Astrocyte (in vitro differentiated cells and primary cell): ENCODE data around the gene MAP7D3. TPM values are rescaled to one million over a fixed set of nuclear protein-coding genes. Genes with fewer than 3 reads are reported as not detected.

Experiments used
- DNase-seq: peaks from one replicate; pipeline ENCODE4 v3.0.0-alpha.2; 2010; ENCODE audit warnings: low read depth
- FAIRE-seq: peaks from 2 replicates; lab custom pipeline; 2011; peaks lifted over from hg19 to GRCh38; lab: Jason Lieb, UNC
- H2AFZ ChIP-seq: 2 replicates; pipeline ENCODE4 v1.6.0; 2012; ENCODE audit warnings: low read depth, low read length, inconsistent platforms
- H3K27ac ChIP-seq: 2 replicates; pipeline ENCODE4 v1.5.1; 2011; ENCODE audit warnings: low read depth, low read length, inconsistent platforms
- H3K27me3 ChIP-seq: 2 replicates; pipeline ENCODE4 v1.6.0; 2011; ENCODE audit warnings: low read length, inconsistent platforms; ENCODE audit not compliant: insufficient read depth
- H3K36me3 ChIP-seq: 2 replicates; pipeline ENCODE4 v1.5.1; 2011; ENCODE audit warnings: low read length, inconsistent platforms; ENCODE audit not compliant: insufficient read depth
- H3K4me1 ChIP-seq: 2 replicates; pipeline ENCODE4 v1.5.1; 2011; ENCODE audit warnings: low read length, inconsistent platforms; ENCODE audit not compliant: insufficient read depth
- H3K4me2 ChIP-seq: 2 replicates; pipeline ENCODE4 v1.6.0; 2012; ENCODE audit warnings: low read length, inconsistent platforms
- H3K4me3 ChIP-seq: 2 replicates; pipeline ENCODE4 v1.5.1; 2011; ENCODE audit warnings: low read depth, mild to moderate bottlenecking, low read length, inconsistent platforms; ENCODE audit not compliant: insufficient read depth
- H3K79me2 ChIP-seq: 2 replicates; pipeline ENCODE4 v1.6.0; 2012; ENCODE audit warnings: mild to moderate bottlenecking, low read length, inconsistent platforms; ENCODE audit not compliant: insufficient read depth
- H3K9ac ChIP-seq: 2 replicates; pipeline ENCODE4 v1.6.0; 2012; ENCODE audit warnings: mild to moderate bottlenecking, low read length, inconsistent platforms
- H3K9me3 ChIP-seq: 2 replicates; pipeline ENCODE4 v1.5.1; 2012; ENCODE audit warnings: low read depth, mild to moderate bottlenecking, low read length, inconsistent platforms; ENCODE audit not compliant: insufficient read depth
- H4K20me1 ChIP-seq: 2 replicates; pipeline ENCODE4 v1.6.0; 2012; ENCODE audit warnings: low read length, inconsistent platforms; ENCODE audit not compliant: insufficient read depth
- H3K27ac Mint-ChIP-seq: one replicate; pipeline ENCODE4 v1.8.0; 2021; ENCODE audit warnings: mild to moderate bottlenecking, mixed read lengths; ENCODE audit not compliant: unreplicated experiment
- H3K27me3 Mint-ChIP-seq: one replicate; pipeline ENCODE4 v1.8.0; 2021; ENCODE audit warnings: low read depth, mixed read lengths; ENCODE audit not compliant: unreplicated experiment
- H3K36me3 Mint-ChIP-seq: one replicate; pipeline ENCODE4 v1.8.0; 2021; ENCODE audit warnings: low read depth, mixed read lengths; ENCODE audit not compliant: unreplicated experiment
- H3K4me1 Mint-ChIP-seq: one replicate; pipeline ENCODE4 v1.8.0; 2021; ENCODE audit warnings: low read depth, mixed read lengths; ENCODE audit not compliant: unreplicated experiment
- H3K4me3 Mint-ChIP-seq: one replicate; pipeline ENCODE4 v1.8.0; 2021; ENCODE audit warnings: mild to moderate bottlenecking, moderate library complexity, mixed read lengths; ENCODE audit not compliant: unreplicated experiment
- H3K9me3 Mint-ChIP-seq: one replicate; pipeline ENCODE4 v1.8.0; 2021; ENCODE audit warnings: mild to moderate bottlenecking, mixed read lengths; ENCODE audit not compliant: unreplicated experiment
- CTCF ChIP-seq: IDR thresholded peaks from 2 replicates; pipeline ENCODE4 v1.5.1; 2011; ENCODE audit warnings: low read depth, mild to moderate bottlenecking, inconsistent platforms, low read length, moderate library complexity; ENCODE audit not compliant: insufficient read depth
- EZH2 ChIP-seq: IDR thresholded peaks from 2 replicates; pipeline ENCODE4 v1.6.1; 2012; ENCODE audit warnings: mild to moderate bottlenecking, low read length, inconsistent platforms; ENCODE audit not compliant: insufficient read depth
- total RNA-seq: library from RNA; stranded (reverse); gene quantifications from 2 replicates; pipeline ENCODE4 v1.2.1, GENCODE V29; 2021

MAP7D3 gene
- total RNA-seq, 1 donor from 2014 or later = 19.4 TPM

GRCh38 chrX:136209751-136210150, 41.4 kb downstream of the MAP7D3 start:
- Mint-ChIP-seq H3K36me3 (no peaks in the 10 kb centered on the region), H3K4me1 (peaks cover 19% of the 10 kb centered on the region), H3K4me3 (no peak overlapping the region), H3K9me3 (peaks cover 2% of the 10 kb centered on the region), H3K27me3 (no peaks in the 10 kb centered on the region), H3K27ac (no peak overlapping the region)
- H2AFZ ChIP-seq = no peak overlapping the region
- no peaks in the 10 kb centered on the region for H3K9me3 ChIP-seq
- TF ChIP-seq CTCF (no peak), EZH2 (no peak)
- H3K79me2 ChIP-seq = no peaks in the 10 kb centered on the region
- no peak overlapping the region for H3K27ac ChIP-seq
- DNase-seq (no peak), FAIRE-seq (peak; percentile 95)
- no peak overlapping the region for H3K4me2 ChIP-seq
- no peaks in the 10 kb centered on the region for H3K27me3 ChIP-seq
- H3K4me3 ChIP-seq = no peak overlapping the region
- H3K4me1 ChIP-seq = peaks cover 10% of the 10 kb centered on the region
- H3K9ac ChIP-seq = no peak overlapping the region
- H4K20me1 ChIP-seq = no peaks in the 10 kb centered on the region
- H3K36me3 ChIP-seq = no peaks in the 10 kb centered on the region

DNA sequence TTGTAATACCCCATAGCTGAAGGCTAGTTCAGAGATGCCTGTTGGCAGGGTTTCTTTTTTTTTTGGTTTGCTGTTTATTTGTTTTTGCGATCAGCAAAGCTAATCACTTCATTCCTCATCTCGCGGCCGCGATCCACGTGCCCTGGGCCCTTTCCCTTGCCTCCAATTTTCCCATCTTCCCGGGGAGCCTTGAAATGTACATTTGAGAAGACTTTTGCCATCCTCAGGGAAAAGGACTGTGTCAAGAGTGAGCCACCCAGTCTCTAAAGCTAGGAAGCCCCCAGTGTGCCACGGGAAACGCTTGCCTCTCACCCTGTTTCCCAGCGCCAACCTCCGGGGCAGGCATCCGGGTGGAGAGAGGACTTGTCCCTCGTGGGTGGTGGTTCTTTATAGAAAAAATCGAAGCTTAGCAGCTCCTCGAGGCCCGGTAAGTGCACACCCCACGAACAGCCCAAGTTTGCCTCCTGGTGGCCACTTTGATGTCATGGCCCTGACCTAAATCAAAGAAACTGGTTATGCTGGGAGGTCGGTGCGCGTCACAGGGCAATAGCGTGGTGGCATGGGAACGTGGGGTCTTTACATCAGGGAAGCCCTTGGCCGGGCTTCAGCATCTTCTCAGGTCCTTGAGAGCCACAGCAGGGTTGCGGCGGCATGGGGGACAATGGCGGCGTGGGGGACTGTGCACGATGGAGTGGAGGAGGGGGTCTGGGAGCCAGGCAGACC, 42.0 kb downstream of the MAP7D3 start:
- Histone ChIP-seq H3K9ac (peak overlapping the region; percentile 35), H2AFZ (no peak overlapping the region), H3K4me1 (peaks cover 8% of the 10 kb centered on the region), H3K79me2 (no peaks in the 10 kb centered on the region), H3K9me3 (no peaks in the 10 kb centered on the region), H3K36me3 (no peaks in the 10 kb centered on the region), H3K27ac (no peak overlapping the region), H4K20me1 (no peaks in the 10 kb centered on the region), H3K27me3 (no peaks in the 10 kb centered on the region), H3K4me3 (no peak overlapping the region), H3K4me2 (no peak overlapping the region)
- H3K9me3 Mint-ChIP-seq = peaks cover 2% of the 10 kb centered on the region
- H3K4me3 Mint-ChIP-seq = no peak overlapping the region
- peaks cover 20% of the 10 kb centered on the region for H3K4me1 Mint-ChIP-seq
- TF ChIP-seq CTCF (peak; percentile 39), EZH2 (no peak)
- DNase-seq (peak; percentile 30), FAIRE-seq (no peak)
- no peak overlapping the region for H3K27ac Mint-ChIP-seq
- no peaks in the 10 kb centered on the region for H3K27me3 Mint-ChIP-seq
- H3K36me3 Mint-ChIP-seq = no peaks in the 10 kb centered on the region

DNA sequence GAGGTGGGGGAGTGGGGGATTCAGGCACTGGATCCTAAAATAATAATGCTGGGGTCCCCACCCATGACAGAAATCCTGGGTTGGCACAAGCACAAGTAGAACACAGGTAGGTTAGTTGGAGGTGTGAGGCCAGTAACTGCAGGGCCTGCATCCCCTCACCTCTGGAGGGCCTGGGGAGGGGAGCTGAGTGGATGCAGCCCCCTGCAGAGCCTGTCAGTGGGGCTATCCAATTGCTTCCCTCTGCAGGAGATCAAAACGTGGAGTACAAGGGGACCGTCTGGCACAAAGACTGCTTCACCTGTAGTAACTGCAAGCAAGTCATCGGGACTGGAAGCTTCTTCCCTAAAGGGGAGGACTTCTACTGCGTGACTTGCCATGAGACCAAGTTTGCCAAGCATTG, 43.7 kb downstream of the MAP7D3 start:
- H3K27me3 ChIP-seq = no peaks in the 10 kb centered on the region
- H3K27ac ChIP-seq = no peak overlapping the region
- no peak for TF ChIP-seq CTCF
- peaks cover 19% of the 10 kb centered on the region for H3K4me1 Mint-ChIP-seq
- no peak overlapping the region for H3K4me2 ChIP-seq
- no peak overlapping the region for H3K9ac ChIP-seq
- H3K4me1 ChIP-seq = peaks cover 11% of the 10 kb centered on the region
- FAIRE-seq (no peak), DNase-seq (no peak)
- H3K4me3 ChIP-seq = no peak overlapping the region
- no peak overlapping the region for H2AFZ ChIP-seq
- peaks cover under 1% of the 10 kb centered on the region for H3K9me3 Mint-ChIP-seq
- no peaks in the 10 kb centered on the region for H4K20me1 ChIP-seq
- H3K9me3 ChIP-seq = no peaks in the 10 kb centered on the region
- H3K36me3 Mint-ChIP-seq = no peaks in the 10 kb centered on the region
- no peaks in the 10 kb centered on the region for H3K36me3 ChIP-seq
- no peaks in the 10 kb centered on the region for H3K79me2 ChIP-seq
- H3K4me3 Mint-ChIP-seq = no peak overlapping the region
- H3K27me3 Mint-ChIP-seq = no peaks in the 10 kb centered on the region
- no peak overlapping the region for H3K27ac Mint-ChIP-seq
